ENCODE data around the gene CAGE1. TPM values are rescaled to one million over a fixed set of nuclear protein-coding genes. Genes with fewer than 3 reads are reported as not detected.
"Not testable (repeated sequence)": the region's sequence is repeated elsewhere in the genome, so short reads cannot be mapped to it uniquely, and the experiment has no call there.

Gene CAGE1
- polyA plus RNA-seq, 2 of the 4 experiments (the other 2 are of a cell fraction) = 0.09 to 0.12 TPM

DNA sequence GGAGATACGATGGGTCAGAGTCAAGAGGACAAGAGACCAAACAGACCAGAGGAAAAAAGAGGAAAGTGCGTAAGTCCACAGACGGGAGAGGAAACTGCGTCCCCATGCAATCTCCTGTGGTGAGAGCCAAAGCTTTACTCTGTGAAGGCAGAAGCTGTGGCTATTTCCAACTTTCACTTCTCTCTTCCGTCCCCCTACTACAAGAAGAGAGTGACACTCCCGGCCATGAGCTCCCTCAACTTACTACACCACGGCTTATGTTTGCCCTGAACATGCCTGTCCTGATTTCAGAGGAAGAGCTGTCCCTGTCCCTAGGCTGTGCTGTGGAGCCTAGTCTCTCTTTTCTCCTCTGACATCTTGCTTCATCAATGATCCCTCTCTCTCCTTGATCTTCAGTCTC lies 65.0 kb downstream of the CAGE1 start:
- CTCF ChIA-PET = interaction anchor here (0.9 to 1.7 kb wide), 2 partner anchors 11 kb away, joined by 3 to 5 read pairs; partner anchors contain the start of gene SSR1

DNA sequence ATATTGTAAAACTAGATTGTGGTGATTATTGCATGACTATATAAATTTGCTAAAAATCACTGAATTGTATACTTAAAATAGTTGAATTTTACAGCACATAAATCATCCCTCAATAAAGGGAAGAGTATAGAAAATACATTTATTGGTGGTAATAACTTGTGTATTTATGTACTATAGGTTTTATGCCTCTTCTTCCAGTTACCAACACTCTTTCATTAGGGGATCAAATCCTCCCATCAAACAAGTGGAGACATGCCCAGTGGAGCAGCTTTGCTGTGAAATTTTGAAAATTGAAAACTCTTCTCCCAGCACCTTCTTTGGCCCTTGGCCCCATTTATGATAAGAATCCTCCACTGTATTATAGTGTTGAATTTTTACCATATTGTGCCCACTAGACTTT lies 66.5 kb downstream of the CAGE1 start:
- Histone ChIP-seq H3K4me3 (no peak overlapping the region), H3K27ac (no peak overlapping the region), H3K4me2 (no peak overlapping the region), H3K4me1 (no peaks in the 10 kb centered on the region), H3K9me3 (no peaks in the 10 kb centered on the region)
- FAIRE-seq (no peak), DNase-seq (ENCODE audit: low read depth in 1 of 2, low spot score in 1 of 2) (no peak), ATAC-seq (no peak)
- ChIA-PET POLR2A (interaction anchor here (1.0 kb wide), 1 partner anchor 66 kb away, joined by 3 read pairs; the partner anchor contains the start of genes CAGE1 and RIOK1), CTCF (no interaction called here)
- no peak for TF ChIP-seq RAD21 (conservative IDR thresholded peaks at IDR 0.05 in 1 of 2, IDR thresholded peaks at IDR 0.05 in 1 of 2)
- no peak for TF ChIP-seq CEBPB (IDR thresholded peaks at IDR 0.05)
- no peak for TF ChIP-seq EP300 (IDR thresholded peaks at IDR 0.05)
- TF ChIP-seq CBX2 (IDR thresholded peaks at IDR 0.05; ENCODE audit: borderline replicate concordance, low read depth) = no peak
- TF ChIP-seq EHMT2 (IDR thresholded peaks at IDR 0.05; ENCODE audit: low read depth) = no peak
- TF ChIP-seq KDM5A (IDR thresholded peaks at IDR 0.05) = no peak
- TF ChIP-seq RFX5 (IDR thresholded peaks at IDR 0.05) = no peak
- no peak for TF ChIP-seq FOXS1 (CRISPR knock-in tag; IDR thresholded peaks at IDR 0.05)
- TF ChIP-seq, protein P1, sequence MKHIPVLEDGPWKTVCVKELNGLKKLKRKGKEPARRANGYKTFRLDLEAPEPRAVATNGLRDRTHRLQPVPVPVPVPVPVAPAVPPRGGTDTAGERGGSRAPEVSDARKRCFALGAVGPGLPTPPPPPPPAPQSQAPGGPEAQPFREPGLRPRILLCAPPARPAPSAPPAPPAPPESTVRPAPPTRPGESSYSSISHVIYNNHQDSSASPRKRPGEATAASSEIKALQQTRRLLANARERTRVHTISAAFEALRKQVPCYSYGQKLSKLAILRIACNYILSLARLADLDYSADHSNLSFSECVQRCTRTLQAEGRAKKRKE (CRISPR knock-in tag; IDR thresholded peaks at IDR 0.05; ENCODE audit: low read depth) = no peak
- no peak for TF ChIP-seq TP53 (CRISPR knock-in tag; IDR thresholded peaks at IDR 0.05)
- TF ChIP-seq HOXB13 (CRISPR knock-in tag; IDR thresholded peaks at IDR 0.05; ENCODE audit: low read depth) = no peak
- TF ChIP-seq SMC3 (IDR thresholded peaks at IDR 0.05) = no peak
- TF ChIP-seq JUN (IDR thresholded peaks at IDR 0.05) = no peak
- TF ChIP-seq FOSL2 (IDR thresholded peaks at IDR 0.05) = no peak
- no peak for TF ChIP-seq FOSL2 (CRISPR knock-in tag; IDR thresholded peaks at IDR 0.05)
- no peak for TF ChIP-seq CHD2 (IDR thresholded peaks at IDR 0.05; ENCODE audit: low read length, partially characterized antibody)

More for the DNA sequence above, 65.0 kb downstream of the CAGE1 start:
- H3K4me3 ChIP-seq = no peak overlapping the region
- 88% methylated on average over 7 of the region's 7 CpGs for WGBS (ENCODE audit: missing lambda C conversion rate)
- no peak for TF ChIP-seq CBX2 (IDR thresholded peaks at IDR 0.05; ENCODE audit: borderline replicate concordance, low read depth)
- no peak for TF ChIP-seq FOSL2 (IDR thresholded peaks at IDR 0.05)
- TF ChIP-seq FOSL2 (CRISPR knock-in tag; IDR thresholded peaks at IDR 0.05) = no peak
- no peak for TF ChIP-seq MYC (IDR thresholded peaks at IDR 0.05; ENCODE audit: borderline replicate concordance, low read length)
- no peak for TF ChIP-seq MAFK (IDR thresholded peaks at IDR 0.05; ENCODE audit: partially characterized antibody)
- no peak for TF ChIP-seq CHD2 (IDR thresholded peaks at IDR 0.05; ENCODE audit: low read length, partially characterized antibody)
- TF ChIP-seq, protein P2, sequence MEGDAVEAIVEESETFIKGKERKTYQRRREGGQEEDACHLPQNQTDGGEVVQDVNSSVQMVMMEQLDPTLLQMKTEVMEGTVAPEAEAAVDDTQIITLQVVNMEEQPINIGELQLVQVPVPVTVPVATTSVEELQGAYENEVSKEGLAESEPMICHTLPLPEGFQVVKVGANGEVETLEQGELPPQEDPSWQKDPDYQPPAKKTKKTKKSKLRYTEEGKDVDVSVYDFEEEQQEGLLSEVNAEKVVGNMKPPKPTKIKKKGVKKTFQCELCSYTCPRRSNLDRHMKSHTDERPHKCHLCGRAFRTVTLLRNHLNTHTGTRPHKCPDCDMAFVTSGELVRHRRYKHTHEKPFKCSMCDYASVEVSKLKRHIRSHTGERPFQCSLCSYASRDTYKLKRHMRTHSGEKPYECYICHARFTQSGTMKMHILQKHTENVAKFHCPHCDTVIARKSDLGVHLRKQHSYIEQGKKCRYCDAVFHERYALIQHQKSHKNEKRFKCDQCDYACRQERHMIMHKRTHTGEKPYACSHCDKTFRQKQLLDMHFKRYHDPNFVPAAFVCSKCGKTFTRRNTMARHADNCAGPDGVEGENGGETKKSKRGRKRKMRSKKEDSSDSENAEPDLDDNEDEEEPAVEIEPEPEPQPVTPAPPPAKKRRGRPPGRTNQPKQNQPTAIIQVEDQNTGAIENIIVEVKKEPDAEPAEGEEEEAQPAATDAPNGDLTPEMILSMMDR (IDR thresholded peaks at IDR 0.05) = no peak
- no peak for TF ChIP-seq FOXS1 (CRISPR knock-in tag; IDR thresholded peaks at IDR 0.05)
- no peak for TF ChIP-seq CBX8 (IDR thresholded peaks at IDR 0.05)
- TF ChIP-seq EP300 (IDR thresholded peaks at IDR 0.05) = no peak
- TF ChIP-seq, protein P3, sequence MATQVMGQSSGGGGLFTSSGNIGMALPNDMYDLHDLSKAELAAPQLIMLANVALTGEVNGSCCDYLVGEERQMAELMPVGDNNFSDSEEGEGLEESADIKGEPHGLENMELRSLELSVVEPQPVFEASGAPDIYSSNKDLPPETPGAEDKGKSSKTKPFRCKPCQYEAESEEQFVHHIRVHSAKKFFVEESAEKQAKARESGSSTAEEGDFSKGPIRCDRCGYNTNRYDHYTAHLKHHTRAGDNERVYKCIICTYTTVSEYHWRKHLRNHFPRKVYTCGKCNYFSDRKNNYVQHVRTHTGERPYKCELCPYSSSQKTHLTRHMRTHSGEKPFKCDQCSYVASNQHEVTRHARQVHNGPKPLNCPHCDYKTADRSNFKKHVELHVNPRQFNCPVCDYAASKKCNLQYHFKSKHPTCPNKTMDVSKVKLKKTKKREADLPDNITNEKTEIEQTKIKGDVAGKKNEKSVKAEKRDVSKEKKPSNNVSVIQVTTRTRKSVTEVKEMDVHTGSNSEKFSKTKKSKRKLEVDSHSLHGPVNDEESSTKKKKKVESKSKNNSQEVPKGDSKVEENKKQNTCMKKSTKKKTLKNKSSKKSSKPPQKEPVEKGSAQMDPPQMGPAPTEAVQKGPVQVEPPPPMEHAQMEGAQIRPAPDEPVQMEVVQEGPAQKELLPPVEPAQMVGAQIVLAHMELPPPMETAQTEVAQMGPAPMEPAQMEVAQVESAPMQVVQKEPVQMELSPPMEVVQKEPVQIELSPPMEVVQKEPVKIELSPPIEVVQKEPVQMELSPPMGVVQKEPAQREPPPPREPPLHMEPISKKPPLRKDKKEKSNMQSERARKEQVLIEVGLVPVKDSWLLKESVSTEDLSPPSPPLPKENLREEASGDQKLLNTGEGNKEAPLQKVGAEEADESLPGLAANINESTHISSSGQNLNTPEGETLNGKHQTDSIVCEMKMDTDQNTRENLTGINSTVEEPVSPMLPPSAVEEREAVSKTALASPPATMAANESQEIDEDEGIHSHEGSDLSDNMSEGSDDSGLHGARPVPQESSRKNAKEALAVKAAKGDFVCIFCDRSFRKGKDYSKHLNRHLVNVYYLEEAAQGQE (IDR thresholded peaks at IDR 0.05) = no peak
- TF ChIP-seq TP53 (CRISPR knock-in tag; IDR thresholded peaks at IDR 0.05) = no peak
- TF ChIP-seq ESRRA (IDR thresholded peaks at IDR 0.05; ENCODE audit: borderline replicate concordance, low read length) = no peak
- no peak for TF ChIP-seq NR3C1 (IDR thresholded peaks at IDR 0.05)
- H3K9me3 ChIP-seq = no peaks in the 10 kb centered on the region
- FAIRE-seq (no peak), DNase-seq (ENCODE audit: low read depth in 1 of 2, low spot score in 1 of 2) (no peak), ATAC-seq (no peak)
- no peak overlapping the region for H3K4me2 ChIP-seq
- POLR2A ChIA-PET = no interaction called here
- no peak overlapping the region for H3K27ac ChIP-seq
- H3K4me1 ChIP-seq = no peaks in the 10 kb centered on the region

DNA sequence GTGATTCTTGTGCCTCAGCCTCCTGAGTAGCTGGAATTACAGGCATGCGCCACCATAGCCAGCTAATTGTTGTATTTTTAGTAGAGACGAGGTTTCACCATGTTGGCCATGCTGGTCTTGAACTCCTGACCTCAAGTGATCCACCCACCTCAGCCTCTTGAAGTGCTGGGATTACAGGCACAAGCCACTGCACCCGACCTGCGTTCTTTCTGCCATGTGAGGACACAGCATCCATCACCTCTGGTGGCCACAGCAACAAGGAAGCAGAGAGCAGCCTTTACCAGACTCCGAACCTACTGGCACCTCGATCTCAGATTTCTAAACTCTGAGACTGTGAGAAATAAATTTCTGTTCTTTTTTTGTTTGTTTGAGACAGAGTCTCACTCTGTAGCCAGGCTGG lies 67.7 kb downstream of the CAGE1 start:
- H3K4me3 ChIP-seq; H3K9me3 ChIP-seq; DNase-seq (ENCODE audit: low read depth in 1 of 2, low spot score in 1 of 2); CTCF ChIA-PET; POLR2A ChIA-PET; H3K27ac ChIP-seq; ATAC-seq; H3K4me1 ChIP-seq; H3K4me2 ChIP-seq; FAIRE-seq: not testable (repeated sequence)
- WGBS (ENCODE audit: missing lambda C conversion rate) = 71% methylated on average over 5 of the region's 6 CpGs

DNA sequence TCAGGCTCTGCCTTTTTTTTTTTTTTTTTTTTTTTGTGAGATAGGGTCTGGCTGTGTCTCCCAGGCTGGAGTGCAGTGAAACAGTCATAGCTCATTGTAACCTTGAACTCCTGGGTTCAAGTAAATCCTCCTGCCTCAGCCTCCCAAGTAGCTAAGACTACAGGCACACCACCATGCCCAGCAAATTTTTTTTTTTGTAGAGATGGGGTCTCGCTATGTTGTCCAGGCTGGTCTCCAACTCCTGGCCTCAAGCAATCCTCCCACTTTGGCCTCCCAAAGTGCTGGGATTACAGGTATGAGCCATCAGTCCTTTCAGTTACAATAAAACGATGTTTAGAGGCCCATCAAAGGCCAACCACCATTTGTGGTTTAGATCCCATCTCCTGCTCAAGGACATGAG lies 70.1 kb downstream of the CAGE1 start:
- POLR2A ChIA-PET; H3K4me1 ChIP-seq; FAIRE-seq; H3K27ac ChIP-seq; H3K4me3 ChIP-seq; ATAC-seq; H3K4me2 ChIP-seq; H3K9me3 ChIP-seq; DNase-seq (ENCODE audit: low read depth in 1 of 2, low spot score in 1 of 2): not testable (repeated sequence)
- 75% methylated on average over 2 of the region's 2 CpGs for WGBS (ENCODE audit: missing lambda C conversion rate)
- CTCF ChIA-PET = interaction anchor here (1.0 kb wide), 1 partner anchor 81 kb away, joined by 4 read pairs; no protein-coding TSS in a partner anchor

Measured in A549 (cell line).